Measurements from ENCODE around the gene GATA1.

DNA sequence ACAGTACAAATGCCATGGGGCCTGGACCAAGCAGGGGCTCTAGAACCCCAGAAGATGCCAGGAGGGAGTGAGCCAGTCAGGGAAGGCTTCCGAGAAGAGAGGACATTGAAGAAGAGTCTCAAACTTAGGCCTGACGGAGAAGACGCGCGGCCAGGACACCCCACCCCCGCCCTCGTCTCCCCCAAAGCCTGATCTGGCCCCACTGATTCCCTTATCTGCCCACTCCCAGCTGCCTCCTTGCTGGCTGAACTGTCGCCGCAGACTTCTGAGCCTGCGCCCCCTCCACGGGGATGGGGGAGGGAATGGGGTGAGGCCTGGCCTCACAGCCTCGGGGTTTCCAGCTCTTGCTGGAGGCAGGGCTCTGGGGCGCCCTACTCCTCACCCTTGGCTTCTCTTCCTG is 3.6 kb upstream of the GATA1 start:
- TF ChIP-seq CTCF (IDR thresholded peaks at IDR 0.05) (no peak), POLR2A (IDR thresholded peaks at IDR 0.05) (no peak)

Measured in esophagus squamous epithelium (tissue), 4 donors.